Endothelial cell of umbilical vein (primary cell): ENCODE measurements around the gene RAB6B. TPM values are rescaled to one million over a fixed set of nuclear protein-coding genes. Genes with fewer than 3 reads are reported as not detected.

Source experiments
- BruUV-seq: library from RNA; stranded (reverse); fragments of 400-500 nt; replicated peaks from 2 replicates; lab custom pipeline; 2021; lab: Mats Ljungman, UMichigan
- CTCF ChIA-PET: fragments of 300-600, 350-600 bp; sonication (Branson Sonifier 250); formaldehyde crosslinking; loops from one replicate; lab custom pipeline; 2021; ENCODE audit warnings: antibody characterized with exemption, inconsistent platforms; lab: Charles Lee
- POLR2A ChIA-PET: fragments of 300-600, 350-600 bp; sonication (Branson Sonifier 250); formaldehyde crosslinking; loops from one replicate; lab custom pipeline; 2021; ENCODE audit warnings: antibody characterized with exemption, inconsistent platforms; lab: Charles Lee
- DNase-seq: peaks from one replicate; pipeline ENCODE4 v3.0.0-alpha.2; 2011; ENCODE audit warnings: low read depth, low spot score
- FAIRE-seq: peaks from 2 replicates; lab custom pipeline; 2011; peaks lifted over from hg19 to GRCh38; lab: Jason Lieb, UNC
- H2AFZ ChIP-seq: 2 replicates; pipeline ENCODE4 v1.6.0; 2012; ENCODE audit warnings: low read depth, low read length, control low read depth, inconsistent platforms
- H3K27ac ChIP-seq: 2 replicates; pipeline ENCODE4 v1.5.1; 2011; ENCODE audit warnings: low read depth, mild to moderate bottlenecking, control low read depth, low read length, moderate library complexity; ENCODE audit not compliant: insufficient read depth
- H3K27me3 ChIP-seq, 2 experiments: 2 replicates each; pipeline versions ENCODE4 v1.6.0 to v1.6.1; 2011; ENCODE audit warnings: low read length in 2 of 2, mixed read lengths in 1 of 2; ENCODE audit not compliant: control insufficient read depth in 2 of 2, insufficient read depth in 2 of 2
- H3K36me3 ChIP-seq, 2 experiments: 2 replicates in 1 of 2; 3 replicates in 1 of 2; pipeline ENCODE4 v1.5.1; 2011; ENCODE audit warnings: low read length in 2 of 2, mild to moderate bottlenecking in 1 of 2, moderate library complexity in 1 of 2; ENCODE audit not compliant: control insufficient read depth in 2 of 2, insufficient read depth in 2 of 2; ENCODE audit errors: extremely low read depth in 1 of 2
- H3K4me1 ChIP-seq: 3 replicates; pipeline ENCODE4 v1.5.1; 2011; ENCODE audit warnings: mild to moderate bottlenecking, low read length; ENCODE audit not compliant: control insufficient read depth, insufficient read depth; ENCODE audit errors: extremely low read depth
- H3K4me2 ChIP-seq: 2 replicates; pipeline ENCODE4 v1.6.1; 2011; ENCODE audit warnings: low read length, control low read depth, mixed read lengths; ENCODE audit not compliant: insufficient read depth
- H3K4me3 ChIP-seq, 3 experiments: fragments of 200-600 bp in 1 of 3; sonication (generic), shearing (Covaris generic) in 1 of 3; replicated peaks in 1 of 3; 2 replicates each; pipeline ENCODE4 v1.5.1; 2011 to 2016; ENCODE audit warnings: control low read depth in 3 of 3, low read length in 3 of 3, mild to moderate bottlenecking in 2 of 3, inconsistent platforms in 1 of 3, low read depth in 1 of 3, moderate library complexity in 1 of 3; ENCODE audit not compliant: insufficient read depth in 1 of 3
- H3K79me2 ChIP-seq: 2 replicates; pipeline ENCODE4 v1.6.0; 2012; ENCODE audit warnings: low read length, inconsistent platforms; ENCODE audit not compliant: control insufficient read depth, insufficient read depth
- H3K9ac ChIP-seq: replicated peaks from 2 replicates; pipeline ENCODE3; 2011; ENCODE audit warnings: low read length, control low read depth; ENCODE audit not compliant: insufficient read depth; ENCODE audit errors: extremely low read depth
- H3K9me1 ChIP-seq: replicated peaks from 3 replicates; pipeline ENCODE4 v1.6.0; 2011; ENCODE audit warnings: mild to moderate bottlenecking, low read length; ENCODE audit not compliant: control insufficient read depth, insufficient read depth; ENCODE audit errors: extremely low read depth
- H3K9me3 ChIP-seq: replicated peaks from 2 replicates; pipeline ENCODE4 v1.5.1; 2012; ENCODE audit warnings: low read length, inconsistent platforms; ENCODE audit not compliant: control insufficient read depth, insufficient read depth
- H4K20me1 ChIP-seq: replicated peaks from 2 replicates; pipeline ENCODE3; 2011; ENCODE audit warnings: mild to moderate bottlenecking, low read length; ENCODE audit not compliant: control insufficient read depth, insufficient read depth; ENCODE audit errors: extremely low read depth
- EZH2 ChIP-seq: IDR thresholded peaks from 2 replicates; pipeline ENCODE4 v1.6.1; 2012; ENCODE audit warnings: borderline replicate concordance, low read depth, mild to moderate bottlenecking, moderate library complexity, low read length, inconsistent platforms; ENCODE audit not compliant: severe bottlenecking
- FOS ChIP-seq: IDR thresholded peaks from 2 replicates; pipeline ENCODE4 v1.6.1; 2011; ENCODE audit warnings: mild to moderate bottlenecking, low read length, moderate library complexity, borderline replicate concordance; ENCODE audit not compliant: insufficient read depth
- GATA2 ChIP-seq: IDR thresholded peaks from 2 replicates; pipeline ENCODE4 v1.7.0; 2011; ENCODE audit warnings: low read depth, mild to moderate bottlenecking, moderate library complexity, mixed read lengths, low read length; ENCODE audit not compliant: insufficient read length, insufficient read depth
- JUN ChIP-seq: IDR thresholded peaks from 2 replicates; pipeline ENCODE4 v1.6.1; 2011; ENCODE audit warnings: borderline replicate concordance, low read depth; ENCODE audit not compliant: insufficient read length, insufficient read depth
- MYC ChIP-seq: IDR thresholded peaks from one replicate; pipeline ENCODE4 v1.6.1; 2011; ENCODE audit warnings: mild to moderate bottlenecking, low read depth, low read length
- POLR2A ChIP-seq: IDR thresholded peaks from 2 replicates; pipeline ENCODE4 v1.6.1; 2012; ENCODE audit warnings: low read depth, mild to moderate bottlenecking, control low read depth, low read length
- POLR2AphosphoS5 ChIP-seq: IDR thresholded peaks from 2 replicates; pipeline ENCODE4 v1.6.1; 2012; ENCODE audit warnings: low read depth, mild to moderate bottlenecking, control low read depth, low read length, moderate library complexity; ENCODE audit not compliant: insufficient read depth
- dilution Hi-C: fragments of 300-500 bp; cut with MboI; formaldehyde crosslinking; loops from one replicate; pipeline ENCODE4 v1.15.0; 2019; ENCODE audit warnings: low sequenced_read_pairs; ENCODE audit not compliant: extremely low pct_ligation_motif_present
- intact Hi-C: fragments of 100-400 bp; cut with micrococcal nuclease; formaldehyde crosslinking; loops from one replicate; pipeline ENCODE4 v1.10.0; 2022
- polyA plus RNA-seq, 4 experiments: library from polyadenylated mRNA; depleted of rRNA in 3 of 4; stranded (reverse) in 3 of 4; unstranded in 1 of 4; fragments of >200 nt; gene quantifications; 2 replicates each; pipeline versions ENCODE4 v1.2.1 to v1.2.3, GENCODE V29; 2011 to 2012; ENCODE audit warnings: missing spikeins in 1 of 4
- total RNA-seq: library from RNA; stranded (reverse); gene quantifications from 2 replicates; pipeline ENCODE4 v1.2.3, GENCODE V29; 2021
- TF ChIP-seq, protein P1 (sequence below), 2 donors: IDR thresholded peaks; 1 replicate in 1 of 2; 2 replicates in 1 of 2; pipeline ENCODE4 v1.5.1; 2011; ENCODE audit warnings: low read length in 2 of 2, mild to moderate bottlenecking in 2 of 2, moderate library complexity in 2 of 2, control low read depth in 1 of 2, inconsistent platforms in 1 of 2, low read depth in 1 of 2; ENCODE audit not compliant: insufficient read depth in 1 of 2; ENCODE audit errors: extremely low read depth in 1 of 2
- TF ChIP-seq, protein P2 (sequence below): IDR thresholded peaks from 2 replicates; pipeline ENCODE4 v1.6.1; 2011; ENCODE audit not compliant: insufficient read depth, insufficient read length

RAB6B gene
- total and polyA plus RNA-seq, 2 donors (not counting 3 experiments of a cell fraction or from before 2014, with no cell fraction given) = 1.7 to 6.7 TPM

GRCh38 chr3:133890037-133890436 lies 5.6 kb downstream of the RAB6B start:
- Histone ChIP-seq H3K27me3 (peaks cover 0 to 7% of the 10 kb centered on the region in 2 experiments), H2AFZ (no peak overlapping the region), H3K9me3 (no peaks in the 10 kb centered on the region), H3K4me3 (no peak overlapping the region), H3K9ac (no peak overlapping the region), H3K4me1 (peaks cover 3% of the 10 kb centered on the region), H3K9me1 (no peaks in the 10 kb centered on the region), H3K36me3 (no peaks in the 10 kb centered on the region), H4K20me1 (no peaks in the 10 kb centered on the region), H3K27ac (no peak overlapping the region), H3K4me2 (no peak overlapping the region), H3K79me2 (no peaks in the 10 kb centered on the region)
- intact Hi-C loops (no loop called here), dilution Hi-C loops (no loop called here)
- no TSS peak for BruUV-seq
- ChIA-PET CTCF (interaction anchor here (0.6 kb wide), 1 partner anchor 418 kb away, joined by 3 read pairs; no protein-coding TSS in a partner anchor), POLR2A (no interaction called here)
- TF ChIP-seq, protein P1, sequence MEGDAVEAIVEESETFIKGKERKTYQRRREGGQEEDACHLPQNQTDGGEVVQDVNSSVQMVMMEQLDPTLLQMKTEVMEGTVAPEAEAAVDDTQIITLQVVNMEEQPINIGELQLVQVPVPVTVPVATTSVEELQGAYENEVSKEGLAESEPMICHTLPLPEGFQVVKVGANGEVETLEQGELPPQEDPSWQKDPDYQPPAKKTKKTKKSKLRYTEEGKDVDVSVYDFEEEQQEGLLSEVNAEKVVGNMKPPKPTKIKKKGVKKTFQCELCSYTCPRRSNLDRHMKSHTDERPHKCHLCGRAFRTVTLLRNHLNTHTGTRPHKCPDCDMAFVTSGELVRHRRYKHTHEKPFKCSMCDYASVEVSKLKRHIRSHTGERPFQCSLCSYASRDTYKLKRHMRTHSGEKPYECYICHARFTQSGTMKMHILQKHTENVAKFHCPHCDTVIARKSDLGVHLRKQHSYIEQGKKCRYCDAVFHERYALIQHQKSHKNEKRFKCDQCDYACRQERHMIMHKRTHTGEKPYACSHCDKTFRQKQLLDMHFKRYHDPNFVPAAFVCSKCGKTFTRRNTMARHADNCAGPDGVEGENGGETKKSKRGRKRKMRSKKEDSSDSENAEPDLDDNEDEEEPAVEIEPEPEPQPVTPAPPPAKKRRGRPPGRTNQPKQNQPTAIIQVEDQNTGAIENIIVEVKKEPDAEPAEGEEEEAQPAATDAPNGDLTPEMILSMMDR (IDR thresholded peaks at IDR 0.05; ENCODE audit: extremely low read depth in 1 of 2, insufficient read depth in 1 of 2, low read depth in 1 of 2, low read length in 2 of 2) = no peak
- TF ChIP-seq JUN (no peak), MYC (no peak), POLR2AphosphoS5 (no peak), EZH2 (no peak), FOS (no peak), GATA2 (no peak), POLR2A (no peak)
- TF ChIP-seq, protein P2, sequence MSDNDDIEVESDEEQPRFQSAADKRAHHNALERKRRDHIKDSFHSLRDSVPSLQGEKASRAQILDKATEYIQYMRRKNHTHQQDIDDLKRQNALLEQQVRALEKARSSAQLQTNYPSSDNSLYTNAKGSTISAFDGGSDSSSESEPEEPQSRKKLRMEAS = no peak
- FAIRE-seq = no peak
- DNase-seq = no peak
